T-helper 2 cell treated with Interferon-gamma antibody and Interleukin-4, amounts not matched to agents 5 μg/mL and 100 μg/mL, for 36 hours (primary cell): ENCODE measurements around the gene NOD2.

ENCODE experiments used
- DNase-seq: peaks from one replicate; pipeline ENCODE4 v3.0.0; 2021; ENCODE audit warnings: low spot score
- H3K27ac Mint-ChIP-seq: one replicate; pipeline ENCODE4 v1.8.0; 2021; ENCODE audit warnings: mild to moderate bottlenecking, mixed read lengths
- H3K27me3 Mint-ChIP-seq: one replicate; pipeline ENCODE4 v1.8.0; 2021; ENCODE audit warnings: low read depth, mixed read lengths
- H3K36me3 Mint-ChIP-seq: one replicate; pipeline ENCODE4 v1.8.0; 2021; ENCODE audit warnings: low read depth, mixed read lengths
- H3K4me1 Mint-ChIP-seq: one replicate; pipeline ENCODE4 v1.8.0; 2021; ENCODE audit warnings: low read depth, mixed read lengths
- H3K4me3 Mint-ChIP-seq: one replicate; pipeline ENCODE4 v1.8.0; 2022; ENCODE audit warnings: mild to moderate bottlenecking, moderate library complexity, mixed read lengths
- H3K9me3 Mint-ChIP-seq: one replicate; pipeline ENCODE4 v1.8.0; 2021; ENCODE audit warnings: mixed read lengths

NOD2 gene

DNA sequence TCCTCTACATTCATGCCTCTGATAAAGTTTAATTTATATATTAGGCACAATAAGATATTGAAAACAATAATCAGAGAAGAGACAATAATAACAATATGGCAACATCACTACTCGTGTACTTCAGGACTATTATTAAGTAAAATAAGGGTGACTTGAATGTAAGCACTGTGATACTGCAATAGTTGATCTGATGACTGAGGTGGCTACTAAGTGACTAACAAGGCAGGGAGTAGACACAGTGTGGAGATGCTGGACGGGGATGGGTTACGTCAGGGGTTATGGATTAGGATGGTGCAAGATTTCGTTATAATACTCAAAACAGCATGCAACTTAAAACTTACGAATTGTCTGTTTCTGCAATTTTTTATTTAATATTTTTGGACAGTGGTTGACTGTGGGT lies 81.0 kb downstream of the NOD2 start:
- Mint-ChIP-seq H3K27me3 (no peaks in the 10 kb centered on the region), H3K27ac (no peak overlapping the region)

GRCh38 chr16:50774960-50775359 lies 81.6 kb downstream of the NOD2 start:
- DNase-seq: no peak
- H3K36me3 Mint-ChIP-seq: peaks cover 76% of the 10 kb centered on the region
- H3K9me3 Mint-ChIP-seq: peaks cover 11% of the 10 kb centered on the region
- H3K27ac Mint-ChIP-seq: no peak overlapping the region
- peaks cover 46% of the 10 kb centered on the region for H3K4me1 Mint-ChIP-seq
- no peaks in the 10 kb centered on the region for H3K27me3 Mint-ChIP-seq
- no peak overlapping the region for H3K4me3 Mint-ChIP-seq

More for the DNA sequence above, 81.0 kb downstream of the NOD2 start:
- peaks cover 76% of the 10 kb centered on the region for H3K36me3 Mint-ChIP-seq
- H3K4me1 Mint-ChIP-seq: peaks cover 45% of the 10 kb centered on the region
- DNase-seq: no peak
- peaks cover 15% of the 10 kb centered on the region for H3K9me3 Mint-ChIP-seq
- no peak overlapping the region for H3K4me3 Mint-ChIP-seq

GRCh38 chr16:50776037-50776436 lies 82.6 kb downstream of the NOD2 start:
- H3K27ac Mint-ChIP-seq: no peak overlapping the region
- peaks cover 5% of the 10 kb centered on the region for H3K9me3 Mint-ChIP-seq
- H3K4me3 Mint-ChIP-seq: no peak overlapping the region
- H3K4me1 Mint-ChIP-seq: peaks cover 54% of the 10 kb centered on the region
- no peaks in the 10 kb centered on the region for H3K27me3 Mint-ChIP-seq
- H3K36me3 Mint-ChIP-seq: peaks cover 74% of the 10 kb centered on the region
- no peak for DNase-seq

DNA sequence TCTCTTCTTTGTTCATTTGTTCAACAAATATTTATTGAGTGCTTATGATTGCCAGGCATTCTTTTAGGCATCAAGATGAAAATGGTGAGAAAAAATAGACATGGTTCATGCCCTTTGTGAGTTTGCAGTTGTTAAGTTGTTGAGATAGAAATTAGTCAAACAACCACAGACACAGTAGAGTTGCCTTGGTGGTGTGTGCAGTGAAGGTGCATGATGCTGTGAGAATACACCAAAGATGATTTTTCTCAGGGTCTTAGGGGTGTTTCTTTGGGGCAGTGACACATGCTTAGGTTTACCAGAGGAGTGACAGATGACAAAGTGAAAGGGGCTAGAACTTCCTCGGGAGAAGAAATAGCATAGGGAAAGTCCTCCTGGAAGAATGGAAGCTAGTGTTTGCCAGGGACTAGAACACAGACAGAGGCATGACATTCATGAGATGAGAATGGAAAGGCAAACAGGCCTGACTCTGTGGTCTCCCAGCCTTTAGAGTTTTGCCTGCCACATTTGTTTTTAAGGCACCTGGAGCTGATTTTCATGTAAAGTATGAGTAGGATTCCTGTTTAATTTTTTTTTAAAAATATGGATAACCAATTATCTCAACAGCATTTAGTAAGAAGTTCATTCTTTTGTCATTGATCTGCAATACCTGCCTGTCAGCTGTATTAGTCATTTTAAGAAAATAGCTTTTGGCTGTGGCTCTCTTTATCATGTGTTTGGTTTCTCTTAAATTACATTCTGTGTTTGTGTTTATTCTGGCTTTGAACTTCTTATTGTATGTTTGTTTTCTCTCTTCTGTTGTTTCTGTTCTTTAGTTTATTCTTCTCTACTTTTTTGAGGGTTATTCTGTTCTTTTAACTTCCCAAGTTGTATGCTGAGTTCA lies 85.1 kb downstream of the NOD2 start:
- DNase-seq: no peak
- Mint-ChIP-seq H3K27ac (peak overlapping the region; percentile 71), H3K4me3 (peak overlapping the region; percentile 20), H3K27me3 (no peaks in the 10 kb centered on the region), H3K9me3 (no peaks in the 10 kb centered on the region), H3K4me1 (peaks cover 60% of the 10 kb centered on the region), H3K36me3 (peaks cover 72% of the 10 kb centered on the region)

GRCh38 chr16:50781043-50781442 lies 87.6 kb downstream of the NOD2 start:
- no peaks in the 10 kb centered on the region for H3K27me3 Mint-ChIP-seq
- peaks cover 47% of the 10 kb centered on the region for H3K4me1 Mint-ChIP-seq
- peak overlapping the region; percentile 56 for H3K4me3 Mint-ChIP-seq
- peaks cover 75% of the 10 kb centered on the region for H3K36me3 Mint-ChIP-seq
- H3K9me3 Mint-ChIP-seq: no peaks in the 10 kb centered on the region
- H3K27ac Mint-ChIP-seq: peak overlapping the region; percentile 85
- DNase-seq: no peak

- peak overlapping the region; percentile 85 for H3K27ac Mint-ChIP-seq
- DNase-seq: no peak
- peaks cover 46% of the 10 kb centered on the region for H3K4me1 Mint-ChIP-seq
- no peaks in the 10 kb centered on the region for H3K27me3 Mint-ChIP-seq
- peak overlapping the region; percentile 56 for H3K4me3 Mint-ChIP-seq
- peaks cover 78% of the 10 kb centered on the region for H3K36me3 Mint-ChIP-seq
- H3K9me3 Mint-ChIP-seq: no peaks in the 10 kb centered on the region
These were observed 88.1 kb downstream of the NOD2 start for GRCh38 chr16:50781518-50781917.
